DMS114 treated with DMSO at 0.1 percent for 48 hours (cell line): ENCODE results near the gene CDH4.

Experiments
- DNase-seq: peaks from one replicate; lab custom pipeline; 2025; ENCODE audit not compliant: unreplicated experiment; lab: John Stamatoyannopoulos, UW

Gene CDH4

GRCh38 chr20:61551401-61551800, 299.3 kb downstream of the CDH4 start:
- no peak for DNase-seq

GRCh38 chr20:61554617-61555016, 302.6 kb downstream of the CDH4 start:
- DNase-seq: no peak

- no peak for DNase-seq
These were observed 303.5 kb downstream of the CDH4 start for GRCh38 chr20:61555566-61555965.

GRCh38 chr20:61556111-61556510, 304.1 kb downstream of the CDH4 start:
- DNase-seq: no peak

GRCh38 chr20:61556673-61557072, 304.6 kb downstream of the CDH4 start:
- no peak for DNase-seq

GRCh38 chr20:61557621-61558020, 305.6 kb downstream of the CDH4 start:
- DNase-seq: no peak

GRCh38 chr20:61558726-61559125, 306.7 kb downstream of the CDH4 start:
- DNase-seq: no peak

- no peak for DNase-seq
These were observed 307.8 kb downstream of the CDH4 start for GRCh38 chr20:61559706-61560315.

- no peak for DNase-seq
These were observed 308.3 kb downstream of the CDH4 start for GRCh38 chr20:61560361-61560853.

GRCh38 chr20:61561111-61561830, 309.2 kb downstream of the CDH4 start:
- no peak for DNase-seq

GRCh38 chr20:61562491-61562890, 310.4 kb downstream of the CDH4 start:
- DNase-seq: no peak

- no peak for DNase-seq
These were observed 310.9 kb downstream of the CDH4 start for GRCh38 chr20:61562897-61563504.

- DNase-seq: no peak
These were observed 312.6 kb downstream of the CDH4 start for GRCh38 chr20:61564628-61565027.

GRCh38 chr20:61565791-61566190, 313.7 kb downstream of the CDH4 start:
- no peak for DNase-seq

GRCh38 chr20:61566691-61567090, 314.6 kb downstream of the CDH4 start:
- DNase-seq: no peak

- DNase-seq: no peak
These were observed 315.1 kb downstream of the CDH4 start for GRCh38 chr20:61567204-61567603.

- no peak for DNase-seq
These were observed 317.8 kb downstream of the CDH4 start for GRCh38 chr20:61569825-61570224.

GRCh38 chr20:61570646-61571195, 318.7 kb downstream of the CDH4 start:
- DNase-seq: no peak

GRCh38 chr20:61571221-61571620, 319.2 kb downstream of the CDH4 start:
- DNase-seq: no peak

- no peak for DNase-seq
These were observed 320.1 kb downstream of the CDH4 start for GRCh38 chr20:61571916-61572711.

- no peak for DNase-seq
These were observed 320.7 kb downstream of the CDH4 start for GRCh38 chr20:61572789-61573188.
